CD4-positive, alpha-beta T cell treated with Interleukin-17A for 1 hour (primary cell): ENCODE data around the gene EFNB1.
A peak's percentile ranks its signal among the peaks of the same experiment; 100 is the strongest.
"Not testable (repeated sequence)": the region's sequence is repeated elsewhere in the genome, so short reads cannot be mapped to it uniquely, and the experiment has no call there.

Experiments used
- DNase-seq: peaks from one replicate; pipeline ENCODE4 v3.0.0-alpha.2; 2020

Gene EFNB1

GRCh38 chrX:68828740-68829581, at the start of gene EFNB1:
TSS of gene EFNB1 (plus strand) at chrX:68829021. CDS start at chrX:68829777, 756 bp downstream.
- peak; percentile 92 for DNase-seq

GRCh38 chrX:68781295-68781694, 47.5 kb upstream of the EFNB1 start:
- not testable (repeated sequence) for DNase-seq

DNA sequence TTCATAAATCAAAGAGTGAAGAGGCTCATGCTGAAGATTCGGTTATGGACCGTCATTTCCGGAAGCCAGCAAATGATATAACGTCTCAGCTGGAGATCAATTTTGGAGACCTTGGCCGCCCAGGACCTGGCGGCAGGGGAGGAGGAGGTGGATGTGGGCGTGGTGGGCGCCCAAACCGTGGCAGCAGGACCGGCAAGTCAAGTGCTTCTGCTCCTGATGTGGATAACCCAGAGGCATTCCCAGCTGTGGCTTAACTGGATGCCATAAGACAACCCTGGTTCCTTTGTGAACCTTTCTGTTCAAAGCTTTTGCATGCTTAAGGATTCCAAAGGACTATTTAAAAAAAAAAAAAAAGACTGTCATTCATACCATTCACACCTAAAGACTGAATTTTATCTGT, 44.0 kb upstream of the EFNB1 start:
- DNase-seq, result no peak

GRCh38 chrX:68786581-68786980, 42.2 kb upstream of the EFNB1 start:
- DNase-seq, result not testable (repeated sequence)

DNA sequence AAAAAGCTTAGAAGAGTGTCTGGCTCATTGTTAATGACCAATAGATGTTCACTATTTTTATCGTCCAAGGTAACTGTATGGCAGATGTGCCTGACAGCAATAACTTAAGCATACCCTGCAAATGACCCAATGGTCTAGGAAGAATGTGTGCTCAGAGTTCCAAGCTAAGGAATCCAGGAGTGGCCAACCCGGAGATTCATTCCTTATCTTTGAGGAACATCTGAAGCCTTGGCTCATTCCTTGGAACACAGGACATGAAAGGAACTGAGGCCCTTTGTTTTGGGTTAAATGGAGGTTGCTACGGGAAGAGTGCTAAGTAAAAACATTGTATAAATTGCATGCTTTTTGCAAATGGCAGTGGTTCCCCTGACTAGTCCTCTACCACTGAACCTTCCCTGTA, 38.9 kb upstream of the EFNB1 start:
- DNase-seq, result no peak

GRCh38 chrX:68792083-68792482, 36.7 kb upstream of the EFNB1 start:
- DNase-seq, result no peak

DNA sequence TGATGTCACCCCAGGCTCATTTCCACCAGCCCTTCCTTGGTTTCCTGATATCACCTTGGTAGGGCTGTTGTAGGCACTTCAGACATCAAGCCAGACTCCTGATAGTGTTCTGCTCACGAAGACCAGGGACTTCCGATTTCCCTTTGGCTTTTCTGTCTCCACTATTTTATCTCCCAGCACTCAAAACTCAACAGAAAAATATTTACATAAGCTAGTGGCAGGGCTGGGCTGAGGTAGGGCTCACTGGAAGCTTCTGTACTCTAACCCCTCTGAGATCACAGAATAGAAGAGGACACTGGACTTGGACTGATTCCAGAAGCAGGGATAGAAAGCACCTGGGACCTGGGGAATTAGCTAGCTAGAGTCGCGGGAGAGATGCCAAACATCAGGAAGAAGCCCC, 34.4 kb upstream of the EFNB1 start:
- no peak for DNase-seq

DNA sequence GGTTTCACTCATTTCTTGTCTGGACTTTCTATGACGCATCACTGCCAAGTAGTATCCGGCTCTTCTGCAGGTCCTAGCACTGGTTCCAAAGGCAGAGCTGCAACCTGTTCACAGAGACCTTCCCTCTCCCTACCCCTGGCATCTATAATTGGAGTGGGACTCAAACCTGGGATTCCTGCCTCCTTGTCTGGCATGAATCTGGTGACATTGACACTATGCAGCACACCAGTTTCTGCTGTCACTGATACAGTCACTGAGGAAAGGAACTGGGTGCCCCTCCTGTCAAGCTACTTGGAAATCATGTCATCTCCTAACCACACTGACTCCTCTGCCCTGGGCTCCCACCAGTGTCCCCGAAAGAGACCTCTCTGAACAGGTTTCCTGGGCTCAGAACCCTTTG, 33.1 kb upstream of the EFNB1 start:
- no peak for DNase-seq

GRCh38 chrX:68798400-68798799, 30.4 kb upstream of the EFNB1 start:
- not testable (repeated sequence) for DNase-seq

DNA sequence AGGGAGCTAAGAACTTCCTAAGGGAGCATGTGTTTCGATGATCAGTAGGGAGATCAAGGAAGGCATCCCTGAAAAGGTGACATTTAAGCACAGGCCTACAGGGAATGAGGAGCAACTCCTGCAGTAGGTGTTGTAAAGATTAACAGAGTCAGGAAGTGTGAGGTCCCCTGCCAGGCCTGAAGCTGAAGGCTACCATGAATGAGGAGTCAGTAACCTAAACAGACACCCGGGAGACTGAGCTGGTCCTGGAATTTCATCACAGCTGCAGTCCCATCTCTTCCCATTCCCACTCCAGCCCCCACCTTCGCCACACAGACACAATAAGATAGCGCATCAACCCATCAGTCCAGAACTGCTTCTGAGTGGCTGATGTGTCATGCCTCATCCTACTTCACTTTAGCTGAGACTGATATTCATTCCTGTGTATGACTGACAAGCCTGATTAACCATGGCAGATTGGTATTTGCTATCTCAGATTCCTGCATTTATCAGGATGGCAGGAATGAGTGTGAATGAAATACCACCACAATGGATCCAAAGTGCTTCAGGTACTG, 27.0 kb upstream of the EFNB1 start:
- no peak for DNase-seq

DNA sequence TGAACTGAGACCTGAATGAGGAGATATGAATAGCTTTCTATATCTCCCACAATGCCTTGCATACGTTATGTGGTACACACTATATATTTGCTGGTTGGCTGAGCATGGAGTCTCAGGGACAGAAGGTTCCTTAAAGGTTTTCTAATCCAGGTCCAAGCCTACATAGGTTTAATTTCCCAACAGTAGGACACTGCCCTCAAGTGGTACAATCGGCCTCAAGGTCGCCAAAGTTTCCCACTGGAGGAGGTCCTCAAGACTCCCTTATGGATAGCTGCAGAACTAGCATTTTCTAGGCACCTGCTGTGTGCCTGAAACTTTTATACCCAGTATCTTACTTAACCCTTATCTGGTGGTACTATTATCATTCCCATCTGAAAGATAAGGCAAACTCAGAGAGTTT, 21.0 kb upstream of the EFNB1 start:
- no peak for DNase-seq

DNA sequence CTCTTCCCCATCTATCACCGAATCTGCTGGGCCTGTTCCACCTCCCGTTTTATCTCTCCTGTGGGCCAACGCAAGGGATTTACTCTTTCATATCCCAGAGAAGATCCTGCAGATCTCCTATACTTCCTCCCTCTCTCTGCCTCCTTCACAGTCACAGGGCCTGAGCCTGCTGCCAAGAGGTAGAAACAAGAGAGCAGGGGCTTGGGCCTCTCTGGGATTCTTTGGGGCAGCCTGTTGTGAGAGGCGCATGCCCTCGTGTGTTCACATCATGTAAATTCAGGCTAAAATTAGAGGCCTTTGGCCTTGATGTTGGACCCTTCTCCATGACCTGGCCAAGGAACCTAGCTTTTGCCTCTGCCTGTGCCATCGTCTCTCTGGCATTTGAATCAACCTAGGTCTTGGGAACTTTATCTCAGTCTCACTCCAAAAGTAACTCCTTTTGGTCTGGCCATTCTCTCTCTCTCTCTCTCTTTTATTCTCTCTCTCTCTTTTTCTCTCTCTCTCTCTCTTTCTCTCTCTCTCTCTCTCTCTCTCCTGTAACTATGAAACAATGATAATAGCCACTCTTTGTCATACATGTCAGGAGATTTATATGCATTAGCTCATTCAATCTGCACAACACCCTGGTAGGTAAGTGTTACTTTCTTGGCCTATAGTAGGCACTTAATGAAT, 20.0 kb upstream of the EFNB1 start:
- DNase-seq, result no peak

DNA sequence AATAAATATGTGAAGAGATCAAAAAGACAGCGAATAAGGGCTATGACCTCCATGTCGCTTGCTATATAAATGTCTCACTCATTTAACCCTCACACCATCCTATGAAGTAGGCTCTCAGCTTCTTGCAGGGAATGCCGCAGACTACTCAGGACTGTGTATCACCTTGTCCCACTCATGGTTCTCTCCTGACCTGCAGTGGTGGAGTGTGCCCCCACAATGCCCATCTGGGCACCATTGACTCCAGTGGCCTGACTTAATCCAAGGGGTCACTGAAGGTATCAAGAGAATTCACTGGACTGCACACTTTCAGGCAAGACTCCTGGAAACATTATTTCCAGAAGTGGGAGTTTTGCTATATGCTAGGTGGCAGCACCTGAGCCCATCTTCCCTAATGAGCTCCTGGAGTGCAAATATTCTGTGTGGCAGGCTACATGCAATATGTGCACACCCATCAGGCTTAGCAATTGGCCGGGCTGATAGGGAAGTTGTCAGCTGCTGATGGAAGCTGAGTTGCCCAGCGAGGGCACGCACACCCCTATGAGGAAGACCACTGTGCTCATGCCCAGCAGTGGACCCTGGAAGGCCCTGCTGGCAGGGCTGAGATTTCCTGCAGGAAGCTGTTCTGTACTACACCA, 8.2 kb upstream of the EFNB1 start:
- no peak for DNase-seq

DNA sequence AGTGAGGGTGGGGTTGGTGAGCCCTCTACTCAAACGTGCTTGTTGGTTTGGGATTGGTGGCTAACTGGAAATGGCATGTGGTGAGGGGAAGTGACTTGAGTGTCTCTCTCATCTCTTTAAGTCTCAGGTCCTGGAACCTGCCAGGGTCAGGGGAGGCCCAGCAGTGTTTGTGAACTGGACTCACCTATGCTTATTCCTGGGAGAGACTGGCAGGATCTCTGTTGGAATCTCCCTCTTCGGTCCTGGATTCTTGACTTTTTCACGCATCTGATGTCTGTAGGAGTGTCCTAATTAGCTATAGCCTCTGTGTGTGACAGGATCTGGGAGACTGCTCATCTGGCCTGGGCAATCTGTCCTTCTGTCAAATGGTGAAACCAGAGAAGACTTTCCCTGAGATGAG, 7.2 kb upstream of the EFNB1 start:
- no peak for DNase-seq

- DNase-seq, result peak; percentile 22
These were observed 6.0 kb upstream of the EFNB1 start for GRCh38 chrX:68822641-68823410.

DNA sequence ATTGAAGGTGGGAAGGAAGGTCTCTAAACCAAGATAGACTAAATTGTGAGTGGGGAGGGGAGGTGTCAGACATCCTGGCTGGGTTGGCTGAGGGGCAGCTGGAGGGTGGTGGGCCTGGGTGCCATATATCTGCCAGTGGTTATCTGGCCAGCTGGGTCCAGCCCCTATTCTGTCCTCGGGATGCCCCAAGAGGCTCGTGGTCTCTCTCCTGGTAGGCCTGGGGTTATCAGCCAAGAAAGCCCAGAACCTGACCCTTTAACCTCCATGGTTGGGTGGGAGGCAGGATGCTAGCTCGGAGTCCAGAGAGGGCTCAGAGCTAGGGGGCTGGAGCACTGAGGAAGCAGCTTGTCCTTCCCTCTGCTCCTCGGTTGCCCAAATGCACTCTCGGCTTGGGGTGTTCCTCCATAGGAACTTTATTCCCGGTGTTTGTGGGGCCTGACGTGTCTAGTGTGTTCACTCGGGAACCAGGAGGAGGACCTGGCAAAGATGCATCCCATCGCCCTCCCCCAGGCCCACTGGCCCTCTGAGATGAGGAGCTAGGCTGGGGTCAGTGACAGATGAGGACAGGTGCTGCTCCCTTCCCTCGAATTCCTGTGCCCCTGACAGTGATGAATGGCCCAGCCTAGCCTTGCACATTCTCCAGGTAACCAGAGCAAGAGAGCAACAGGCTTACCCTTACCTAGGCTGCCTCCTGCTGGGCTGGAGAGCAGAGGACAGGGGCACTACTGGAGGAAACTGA, 5.2 kb upstream of the EFNB1 start:
- no peak for DNase-seq

- no peak for DNase-seq
These were observed 4.7 kb upstream of the EFNB1 start for GRCh38 chrX:68824152-68824433.

DNA sequence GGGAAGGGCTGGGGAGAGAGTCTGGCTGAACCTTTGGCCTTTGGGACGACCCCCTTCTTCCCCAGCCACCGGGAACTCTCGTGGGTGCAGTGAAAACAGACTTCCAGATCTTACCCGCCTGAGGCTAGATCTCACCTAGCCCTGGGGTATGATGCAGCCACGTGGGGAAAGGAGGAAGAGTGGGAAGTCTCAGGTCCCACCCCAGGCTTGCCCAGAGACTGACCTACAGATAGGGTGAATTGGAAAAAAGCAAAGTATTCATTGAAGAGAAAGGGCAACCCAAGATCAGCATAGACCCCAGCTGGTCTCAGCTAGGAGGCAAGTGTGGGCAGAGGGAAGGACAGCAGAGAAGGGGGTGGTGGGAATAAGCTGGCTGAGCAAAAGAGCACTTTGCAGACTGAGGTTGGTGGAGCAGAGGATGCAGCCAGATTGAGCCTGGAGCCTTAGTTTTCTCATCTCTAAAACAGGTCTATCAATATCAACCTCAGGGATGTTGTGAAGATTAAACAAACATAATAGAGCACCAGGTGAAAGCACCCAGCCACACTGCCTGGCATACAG, 4.2 kb upstream of the EFNB1 start:
- no peak for DNase-seq

GRCh38 chrX:68826113-68826980, 2.5 kb upstream of the EFNB1 start:
- no peak for DNase-seq

- DNase-seq, result no peak
These were observed 1.6 kb upstream of the EFNB1 start for GRCh38 chrX:68827256-68827655.
